HG02759 (cell line): Measurements from ENCODE around the gene DOCK1.

Experiments
- ATAC-seq: cut with Tn5 transposase; IDR thresholded peaks from one replicate; pipeline ENCODE4 v1.9.1; 2021; ENCODE audit warnings: mild to moderate bottlenecking, moderate library complexity; ENCODE audit not compliant: unreplicated experiment

Gene DOCK1

GRCh38 chr10:127132451-127132850 lies 227.2 kb downstream of the DOCK1 start:
- no peak for ATAC-seq

GRCh38 chr10:127133225-127133624 lies 228.0 kb downstream of the DOCK1 start:
- no peak for ATAC-seq

GRCh38 chr10:127133672-127134500 lies 228.7 kb downstream of the DOCK1 start:
- no peak for ATAC-seq

- ATAC-seq = no peak
Observed at GRCh38 chr10:127135844-127136577, 230.8 kb downstream of the DOCK1 start.

GRCh38 chr10:127137391-127137790 lies 232.2 kb downstream of the DOCK1 start:
- ATAC-seq = no peak

GRCh38 chr10:127142136-127142535 lies 236.9 kb downstream of the DOCK1 start:
- ATAC-seq = no peak

- ATAC-seq = no peak
Observed at GRCh38 chr10:127142856-127143255, 237.6 kb downstream of the DOCK1 start.

- ATAC-seq = no peak
Observed at GRCh38 chr10:127145173-127145572, 239.9 kb downstream of the DOCK1 start.

- no peak for ATAC-seq
Observed at GRCh38 chr10:127146661-127147060, 241.4 kb downstream of the DOCK1 start.

- ATAC-seq = no peak
Observed at GRCh38 chr10:127148066-127148932, 243.1 kb downstream of the DOCK1 start.

- no peak for ATAC-seq
Observed at GRCh38 chr10:127148933-127149220, 243.6 kb downstream of the DOCK1 start.

GRCh38 chr10:127149501-127150081 lies 244.4 kb downstream of the DOCK1 start:
- ATAC-seq = no peak

- ATAC-seq = no peak
Observed at GRCh38 chr10:127150136-127150535, 244.9 kb downstream of the DOCK1 start.

GRCh38 chr10:127151541-127151940 lies 246.3 kb downstream of the DOCK1 start:
- no peak for ATAC-seq

- ATAC-seq = no peak
Observed at GRCh38 chr10:127151981-127152699, 246.9 kb downstream of the DOCK1 start.

GRCh38 chr10:127153181-127153580 lies 248.0 kb downstream of the DOCK1 start:
- no peak for ATAC-seq

- no peak for ATAC-seq
Observed at GRCh38 chr10:127154831-127155620, 249.8 kb downstream of the DOCK1 start.

- ATAC-seq = no peak
Observed at GRCh38 chr10:127157089-127157488, 251.9 kb downstream of the DOCK1 start.

- ATAC-seq = no peak
Observed at GRCh38 chr10:127157506-127158200, 252.4 kb downstream of the DOCK1 start.
